Liver (tissue), 2 donors: ENCODE results near the gene FAM107A.

Experiments
- CTCF ChIP-seq: fragments of 150-350 bp; IDR thresholded peaks from 2 replicates; pipeline ENCODE4 v1.5.1; 2017; ENCODE audit warnings: improper control_type of control experiment, low read depth, low read length; ENCODE audit not compliant: missing input control
- REST ChIP-seq: IDR thresholded peaks from 2 replicates; pipeline ENCODE4 v1.6.1; 2016; ENCODE audit warnings: antibody characterized with exemption, mild to moderate bottlenecking
- donor health status: healthy.

- TF ChIP-seq CTCF: no peak
- TF ChIP-seq REST: no peak
These were observed at the start of gene FAM107A for GRCh38 chr3:58577269-58577821.
